HG03469 (cell line): ENCODE data around the gene SATB1.

Experiments
- ATAC-seq: cut with Tn5 transposase; IDR thresholded peaks from one replicate; pipeline ENCODE4 v1.9.1; 2021; ENCODE audit warnings: mild to moderate bottlenecking, moderate library complexity, moderate number of reproducible peaks; ENCODE audit not compliant: unreplicated experiment

The SATB1 gene

GRCh38 chr3:18432752-18433151 is 7.6 kb upstream of the SATB1 start:
- no peak for ATAC-seq

GRCh38 chr3:18431266-18431665 is 6.1 kb upstream of the SATB1 start:
- ATAC-seq: no peak

GRCh38 chr3:18428991-18429745 is 4.0 kb upstream of the SATB1 start:
- no peak for ATAC-seq

- ATAC-seq: no peak
Measured at GRCh38 chr3:18428036-18428435, 2.9 kb upstream of the SATB1 start.

- ATAC-seq: no peak
Measured at GRCh38 chr3:18426597-18427193, 1.6 kb upstream of the SATB1 start.

GRCh38 chr3:18425641-18426257 is 610 bp upstream of the SATB1 start:
- ATAC-seq: no peak

- no peak for ATAC-seq
Measured at GRCh38 chr3:18424213-18424728, 868 bp downstream of the SATB1 start.

- ATAC-seq: peak; percentile 76
Measured at GRCh38 chr3:18423401-18424212, 1.5 kb downstream of the SATB1 start.

GRCh38 chr3:18422972-18423371 is 2.2 kb downstream of the SATB1 start:
- ATAC-seq: no peak

GRCh38 chr3:18420555-18420954 is 4.6 kb downstream of the SATB1 start:
- no peak for ATAC-seq

GRCh38 chr3:18419232-18419631 is 5.9 kb downstream of the SATB1 start:
- no peak for ATAC-seq

- ATAC-seq: no peak
Measured at GRCh38 chr3:18417904-18418572, 7.1 kb downstream of the SATB1 start.

- no peak for ATAC-seq
Measured at GRCh38 chr3:18416332-18416731, 8.8 kb downstream of the SATB1 start.

- ATAC-seq: no peak
Measured at GRCh38 chr3:18415839-18416238, 9.3 kb downstream of the SATB1 start.

GRCh38 chr3:18415167-18415566 is 10.0 kb downstream of the SATB1 start:
- no peak for ATAC-seq

GRCh38 chr3:18412684-18413083 is 12.5 kb downstream of the SATB1 start:
- ATAC-seq: no peak

GRCh38 chr3:18411541-18411940 is 13.6 kb downstream of the SATB1 start:
- ATAC-seq: no peak

- no peak for ATAC-seq
Measured at GRCh38 chr3:18410205-18410604, 14.9 kb downstream of the SATB1 start.

GRCh38 chr3:18409266-18409665 is 15.9 kb downstream of the SATB1 start:
- ATAC-seq: no peak

- no peak for ATAC-seq
Measured at GRCh38 chr3:18405141-18405540, 20.0 kb downstream of the SATB1 start.

- ATAC-seq: no peak
Measured at GRCh38 chr3:18403061-18403460, 22.1 kb downstream of the SATB1 start.
